HEK293T (cell line): ENCODE measurements around the gene DLD.

ENCODE experiments used
- BHLHE40 ChIP-seq: fragments of 450-650 bp; IDR thresholded peaks from 2 replicates; pipeline ENCODE4 v1.6.1; 2016; ENCODE audit warnings: mild to moderate bottlenecking, moderate library complexity, borderline replicate concordance
- ELF4 ChIP-seq: fragments of 450-650 bp; IDR thresholded peaks from 2 replicates; pipeline ENCODE4 v1.6.1; 2017; ENCODE audit warnings: antibody characterized with exemption
- FOXK2 ChIP-seq: fragments of 450-650 bp; IDR thresholded peaks from 2 replicates; pipeline ENCODE4 v1.6.1; 2016; ENCODE audit warnings: mild to moderate bottlenecking
- FOXM1 ChIP-seq: fragments of 450-650 bp; IDR thresholded peaks from 2 replicates; pipeline ENCODE4 v1.6.1; 2017; ENCODE audit warnings: mild to moderate bottlenecking, borderline replicate concordance
- HDGF ChIP-seq: fragments of 450-650 bp; IDR thresholded peaks from 2 replicates; pipeline ENCODE4 v1.6.1; 2017; ENCODE audit warnings: antibody characterized with exemption, borderline replicate concordance
- NFRKB ChIP-seq: fragments of 450-650 bp; IDR thresholded peaks from 2 replicates; pipeline ENCODE4 v1.6.1; 2016; ENCODE audit warnings: mild to moderate bottlenecking, moderate library complexity
- SP1 ChIP-seq: fragments of 450-650 bp; IDR thresholded peaks from 2 replicates; pipeline ENCODE4 v1.6.1; 2017
- SUZ12 ChIP-seq: fragments of 450-650 bp; IDR thresholded peaks from 2 replicates; pipeline ENCODE4 v1.6.1; 2016; ENCODE audit warnings: mild to moderate bottlenecking
- TARDBP ChIP-seq: fragments of 450-650 bp; IDR thresholded peaks from 2 replicates; pipeline ENCODE4 v1.6.1; 2016
- TF ChIP-seq, protein P1 (sequence below): fragments of 450-650 bp; IDR thresholded peaks from 2 replicates; pipeline ENCODE4 v1.6.1; 2016

DNA sequence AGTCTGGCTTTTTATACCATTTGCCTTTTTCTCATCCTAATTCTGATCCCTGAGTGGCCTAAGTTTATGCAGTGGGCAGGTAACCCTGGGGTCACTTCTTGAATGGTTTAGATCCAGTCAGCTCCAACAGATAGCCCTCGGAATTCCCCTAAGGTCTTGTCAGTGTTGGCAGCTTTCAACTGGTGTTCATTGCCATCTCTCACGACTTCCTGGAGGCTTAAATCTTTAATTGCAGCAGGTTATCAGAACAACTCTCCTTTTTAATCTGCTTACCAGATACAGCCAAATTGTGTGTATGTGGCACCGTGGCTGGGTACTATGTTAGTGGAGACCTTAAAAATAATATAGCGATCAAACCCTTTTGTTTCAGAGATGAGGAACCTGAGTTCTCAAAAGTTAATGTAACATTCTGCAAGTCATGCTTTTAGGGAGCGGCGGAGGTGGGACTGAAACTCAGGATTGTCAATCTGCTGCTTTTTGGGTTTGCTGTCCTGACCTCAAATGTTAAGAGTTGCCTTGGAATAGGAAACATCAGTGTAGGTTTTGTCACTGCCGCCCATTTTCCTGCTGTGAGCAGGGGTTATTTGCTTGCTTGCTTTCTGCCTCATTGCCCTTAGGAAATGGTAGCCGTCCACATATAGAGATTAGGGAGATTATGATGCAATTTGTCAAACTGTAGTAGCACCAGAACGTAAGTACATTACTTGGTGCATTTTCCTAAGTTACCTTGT, 818 bp downstream of the DLD start:
- TF ChIP-seq BHLHE40 (no peak), NFRKB (no peak), TARDBP (no peak), ELF4 (no peak), SP1 (no peak), SUZ12 (no peak), FOXM1 (no peak), HDGF (no peak), FOXK2 (no peak)
- TF ChIP-seq, protein P1, sequence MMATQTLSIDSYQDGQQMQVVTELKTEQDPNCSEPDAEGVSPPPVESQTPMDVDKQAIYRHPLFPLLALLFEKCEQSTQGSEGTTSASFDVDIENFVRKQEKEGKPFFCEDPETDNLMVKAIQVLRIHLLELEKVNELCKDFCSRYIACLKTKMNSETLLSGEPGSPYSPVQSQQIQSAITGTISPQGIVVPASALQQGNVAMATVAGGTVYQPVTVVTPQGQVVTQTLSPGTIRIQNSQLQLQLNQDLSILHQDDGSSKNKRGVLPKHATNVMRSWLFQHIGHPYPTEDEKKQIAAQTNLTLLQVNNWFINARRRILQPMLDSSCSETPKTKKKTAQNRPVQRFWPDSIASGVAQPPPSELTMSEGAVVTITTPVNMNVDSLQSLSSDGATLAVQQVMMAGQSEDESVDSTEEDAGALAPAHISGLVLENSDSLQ: no peak
